Astrocyte (in vitro differentiated cells and primary cell): ENCODE measurements around the gene MBNL2. TPM values are rescaled to one million over a fixed set of nuclear protein-coding genes. Genes with fewer than 3 reads are reported as not detected.
A peak's percentile ranks its signal among the peaks of the same experiment; 100 is the strongest.

ENCODE experiments used
- DNase-seq: peaks from one replicate; pipeline ENCODE4 v3.0.0-alpha.2; 2010; ENCODE audit warnings: low read depth
- FAIRE-seq: peaks from 2 replicates; lab custom pipeline; 2011; peaks lifted over from hg19 to GRCh38; lab: Jason Lieb, UNC
- H2AFZ ChIP-seq: 2 replicates; pipeline ENCODE4 v1.6.0; 2012; ENCODE audit warnings: low read depth, low read length, inconsistent platforms
- H3K27ac ChIP-seq: 2 replicates; pipeline ENCODE4 v1.5.1; 2011; ENCODE audit warnings: low read depth, low read length, inconsistent platforms
- H3K27me3 ChIP-seq: 2 replicates; pipeline ENCODE4 v1.6.0; 2011; ENCODE audit warnings: low read length, inconsistent platforms; ENCODE audit not compliant: insufficient read depth
- H3K36me3 ChIP-seq: 2 replicates; pipeline ENCODE4 v1.5.1; 2011; ENCODE audit warnings: low read length, inconsistent platforms; ENCODE audit not compliant: insufficient read depth
- H3K4me1 ChIP-seq: 2 replicates; pipeline ENCODE4 v1.5.1; 2011; ENCODE audit warnings: low read length, inconsistent platforms; ENCODE audit not compliant: insufficient read depth
- H3K4me2 ChIP-seq: 2 replicates; pipeline ENCODE4 v1.6.0; 2012; ENCODE audit warnings: low read length, inconsistent platforms
- H3K4me3 ChIP-seq: 2 replicates; pipeline ENCODE4 v1.5.1; 2011; ENCODE audit warnings: low read depth, mild to moderate bottlenecking, low read length, inconsistent platforms; ENCODE audit not compliant: insufficient read depth
- H3K79me2 ChIP-seq: 2 replicates; pipeline ENCODE4 v1.6.0; 2012; ENCODE audit warnings: mild to moderate bottlenecking, low read length, inconsistent platforms; ENCODE audit not compliant: insufficient read depth
- H3K9ac ChIP-seq: 2 replicates; pipeline ENCODE4 v1.6.0; 2012; ENCODE audit warnings: mild to moderate bottlenecking, low read length, inconsistent platforms
- H3K9me3 ChIP-seq: 2 replicates; pipeline ENCODE4 v1.5.1; 2012; ENCODE audit warnings: low read depth, mild to moderate bottlenecking, low read length, inconsistent platforms; ENCODE audit not compliant: insufficient read depth
- H4K20me1 ChIP-seq: 2 replicates; pipeline ENCODE4 v1.6.0; 2012; ENCODE audit warnings: low read length, inconsistent platforms; ENCODE audit not compliant: insufficient read depth
- H3K27ac Mint-ChIP-seq: one replicate; pipeline ENCODE4 v1.8.0; 2021; ENCODE audit warnings: mild to moderate bottlenecking, mixed read lengths; ENCODE audit not compliant: unreplicated experiment
- H3K27me3 Mint-ChIP-seq: one replicate; pipeline ENCODE4 v1.8.0; 2021; ENCODE audit warnings: low read depth, mixed read lengths; ENCODE audit not compliant: unreplicated experiment
- H3K36me3 Mint-ChIP-seq: one replicate; pipeline ENCODE4 v1.8.0; 2021; ENCODE audit warnings: low read depth, mixed read lengths; ENCODE audit not compliant: unreplicated experiment
- H3K4me1 Mint-ChIP-seq: one replicate; pipeline ENCODE4 v1.8.0; 2021; ENCODE audit warnings: low read depth, mixed read lengths; ENCODE audit not compliant: unreplicated experiment
- H3K4me3 Mint-ChIP-seq: one replicate; pipeline ENCODE4 v1.8.0; 2021; ENCODE audit warnings: mild to moderate bottlenecking, moderate library complexity, mixed read lengths; ENCODE audit not compliant: unreplicated experiment
- H3K9me3 Mint-ChIP-seq: one replicate; pipeline ENCODE4 v1.8.0; 2021; ENCODE audit warnings: mild to moderate bottlenecking, mixed read lengths; ENCODE audit not compliant: unreplicated experiment
- CTCF ChIP-seq: IDR thresholded peaks from 2 replicates; pipeline ENCODE4 v1.5.1; 2011; ENCODE audit warnings: low read depth, mild to moderate bottlenecking, inconsistent platforms, low read length, moderate library complexity; ENCODE audit not compliant: insufficient read depth
- EZH2 ChIP-seq: IDR thresholded peaks from 2 replicates; pipeline ENCODE4 v1.6.1; 2012; ENCODE audit warnings: mild to moderate bottlenecking, low read length, inconsistent platforms; ENCODE audit not compliant: insufficient read depth
- total RNA-seq: library from RNA; stranded (reverse); gene quantifications from 2 replicates; pipeline ENCODE4 v1.2.1, GENCODE V29; 2021

The MBNL2 gene
- total RNA-seq, 1 donor from 2014 or later, result 66.5 TPM

- H3K4me1 ChIP-seq, result peaks cover 3% of the 10 kb centered on the region
- no peaks in the 10 kb centered on the region for H3K9me3 ChIP-seq
- peaks cover 53% of the 10 kb centered on the region for H3K79me2 ChIP-seq
- Mint-ChIP-seq H3K27me3 (no peaks in the 10 kb centered on the region), H3K4me3 (peak overlapping the region; percentile 99), H3K27ac (peak overlapping the region; percentile 92), H3K9me3 (no peaks in the 10 kb centered on the region), H3K36me3 (no peaks in the 10 kb centered on the region), H3K4me1 (peaks cover 20% of the 10 kb centered on the region)
- peak overlapping the region; percentile 89 for H3K9ac ChIP-seq
- TF ChIP-seq EZH2, result no peak
- peak overlapping the region; percentile 61 for H3K27ac ChIP-seq
- H3K4me2 ChIP-seq, result peak overlapping the region; percentile 98
- H2AFZ ChIP-seq, result peak overlapping the region; percentile 76
- H4K20me1 ChIP-seq, result peaks cover 28% of the 10 kb centered on the region
- no peaks in the 10 kb centered on the region for H3K27me3 ChIP-seq
- DNase-seq (peak; percentile 21), FAIRE-seq (no peak)
- H3K36me3 ChIP-seq, result no peaks in the 10 kb centered on the region
- H3K4me3 ChIP-seq, result peak overlapping the region; percentile 87
These were observed 212.5 kb downstream of the MBNL2 start for GRCh38 chr13:97434397-97435201.

- Mint-ChIP-seq H3K27me3 (no peaks in the 10 kb centered on the region), H3K36me3 (no peaks in the 10 kb centered on the region), H3K9me3 (no peaks in the 10 kb centered on the region), H3K4me3 (peak overlapping the region; percentile 99), H3K4me1 (peaks cover 14% of the 10 kb centered on the region), H3K27ac (no peak overlapping the region)
- DNase-seq (no peak), FAIRE-seq (no peak)
- Histone ChIP-seq H3K27me3 (no peaks in the 10 kb centered on the region), H3K9me3 (no peaks in the 10 kb centered on the region), H3K4me2 (peak overlapping the region; percentile 98), H3K9ac (peak overlapping the region; percentile 89), H4K20me1 (peaks cover 29% of the 10 kb centered on the region), H3K36me3 (no peaks in the 10 kb centered on the region), H3K27ac (no peak overlapping the region), H3K4me3 (peak overlapping the region; percentile 87), H3K4me1 (no peaks in the 10 kb centered on the region), H3K79me2 (peaks cover 57% of the 10 kb centered on the region), H2AFZ (no peak overlapping the region)
- TF ChIP-seq EZH2, result no peak
- no peak for TF ChIP-seq CTCF
These were observed 213.2 kb downstream of the MBNL2 start for GRCh38 chr13:97435323-97435722.

- peak overlapping the region; percentile 99 for H3K4me3 Mint-ChIP-seq
- no peak overlapping the region for H3K27ac Mint-ChIP-seq
- FAIRE-seq, result no peak
- Histone ChIP-seq H3K27me3 (no peaks in the 10 kb centered on the region), H3K27ac (no peak overlapping the region), H3K9ac (peak overlapping the region; percentile 61), H4K20me1 (peaks cover 34% of the 10 kb centered on the region), H3K79me2 (peaks cover 60% of the 10 kb centered on the region), H3K4me3 (peak overlapping the region; percentile 87), H3K4me1 (no peaks in the 10 kb centered on the region), H2AFZ (no peak overlapping the region), H3K4me2 (peak overlapping the region; percentile 98), H3K36me3 (no peaks in the 10 kb centered on the region), H3K9me3 (no peaks in the 10 kb centered on the region)
- H3K9me3 Mint-ChIP-seq, result no peaks in the 10 kb centered on the region
- DNase-seq, result no peak
- no peaks in the 10 kb centered on the region for H3K36me3 Mint-ChIP-seq
- no peaks in the 10 kb centered on the region for H3K27me3 Mint-ChIP-seq
- peaks cover 14% of the 10 kb centered on the region for H3K4me1 Mint-ChIP-seq
- TF ChIP-seq CTCF, result no peak
- TF ChIP-seq EZH2, result no peak
These were observed 213.7 kb downstream of the MBNL2 start for GRCh38 chr13:97435794-97436193.
